Caco-2 (cell line): ENCODE measurements around the gene LIME1. TPM values are rescaled to one million over a fixed set of nuclear protein-coding genes. Genes with fewer than 3 reads are reported as not detected.

Experiments used
- BruUV-seq: library from RNA; stranded (reverse); fragments of 400-500 nt; replicated peaks from 2 replicates; lab custom pipeline; 2021; lab: Mats Ljungman, UMichigan
- CTCF ChIA-PET: fragments of 300-600 bp; sonication (Branson Sonifier 250); formaldehyde crosslinking; loops from one replicate; lab custom pipeline; 2022; ENCODE audit warnings: antibody characterized with exemption; lab: Charles Lee
- POLR2A ChIA-PET: fragments of 300-600 bp; sonication (Branson Sonifier 250); formaldehyde crosslinking; loops from one replicate; lab custom pipeline; 2022; ENCODE audit warnings: antibody characterized with exemption; lab: Charles Lee
- DNase-seq, 2 experiments: peaks; one replicate each; pipeline versions ENCODE4 v3.0.0 to v3.0.0-alpha.2; 2020 to 2022
- H3K27me3 ChIP-seq: replicated peaks from 2 replicates; pipeline ENCODE4 v1.6.0; 2011; ENCODE audit warnings: low read length; ENCODE audit not compliant: control insufficient read depth, insufficient read depth
- H3K36me3 ChIP-seq: 2 replicates; pipeline ENCODE4 v1.5.1; 2011; ENCODE audit warnings: low read length; ENCODE audit not compliant: control insufficient read depth, insufficient read depth
- H3K4me1 ChIP-seq: fragments of 250-450 bp; sonication (Bioruptor Pico); 2 replicates; pipeline ENCODE4 v1.5.1; 2020; ENCODE audit warnings: mild to moderate bottlenecking
- H3K4me3 ChIP-seq: 2 replicates; pipeline ENCODE4 v1.5.1; 2011; ENCODE audit warnings: low read depth, mild to moderate bottlenecking, control low read depth, low read length
- H3K9me3 ChIP-seq: fragments of 250-450 bp; sonication (Bioruptor Pico); 2 replicates; pipeline ENCODE4 v1.5.1; 2020; ENCODE audit warnings: mild to moderate bottlenecking, moderate library complexity
- H3K27ac Mint-ChIP-seq: one replicate; pipeline ENCODE4 v1.8.0; 2022; ENCODE audit warnings: mixed read lengths; ENCODE audit not compliant: unreplicated experiment
- H3K27me3 Mint-ChIP-seq: one replicate; pipeline ENCODE4 v1.8.0; 2022; ENCODE audit warnings: mixed read lengths; ENCODE audit not compliant: insufficient read depth, unreplicated experiment
- H3K36me3 Mint-ChIP-seq: one replicate; pipeline ENCODE4 v1.8.0; 2022; ENCODE audit warnings: mild to moderate bottlenecking, mixed read lengths; ENCODE audit not compliant: insufficient read depth, unreplicated experiment
- H3K4me1 Mint-ChIP-seq: one replicate; pipeline ENCODE4 v1.8.0; 2022; ENCODE audit warnings: low read depth, mixed read lengths; ENCODE audit not compliant: unreplicated experiment
- H3K4me3 Mint-ChIP-seq: one replicate; pipeline ENCODE4 v1.8.0; 2022; ENCODE audit warnings: mild to moderate bottlenecking, moderate library complexity, mixed read lengths; ENCODE audit not compliant: unreplicated experiment
- H3K9me3 Mint-ChIP-seq: one replicate; pipeline ENCODE4 v1.8.0; 2022; ENCODE audit warnings: mixed read lengths; ENCODE audit not compliant: unreplicated experiment
- CTCF ChIP-seq, 2 experiments: fragments of 200-600 bp in 1 of 2; IDR thresholded peaks; 1 replicate in 1 of 2; 2 replicates in 1 of 2; pipeline versions ENCODE4 v1.5.1 to v1.8.0; 2011 to 2022; ENCODE audit warnings: antibody characterized with exemption in 1 of 2, control low read depth in 1 of 2, inconsistent platforms in 1 of 2, low read depth in 1 of 2, low read length in 1 of 2, mild to moderate bottlenecking in 1 of 2, moderate library complexity in 1 of 2; ENCODE audit not compliant: insufficient read depth in 1 of 2, severe bottlenecking in 1 of 2, unreplicated experiment in 1 of 2
- intact Hi-C: fragments of 100-400 bp; cut with micrococcal nuclease; formaldehyde crosslinking; loops from one replicate; pipeline ENCODE4 v1.10.0; 2022; ENCODE audit not compliant: unreplicated experiment
- total RNA-seq: library from RNA; stranded (reverse); gene quantifications from 2 replicates; pipeline ENCODE4 v1.2.3, GENCODE V29; 2022

Gene LIME1
- total RNA-seq, 1 experiment from 2014 or later: 18.8 TPM

DNA sequence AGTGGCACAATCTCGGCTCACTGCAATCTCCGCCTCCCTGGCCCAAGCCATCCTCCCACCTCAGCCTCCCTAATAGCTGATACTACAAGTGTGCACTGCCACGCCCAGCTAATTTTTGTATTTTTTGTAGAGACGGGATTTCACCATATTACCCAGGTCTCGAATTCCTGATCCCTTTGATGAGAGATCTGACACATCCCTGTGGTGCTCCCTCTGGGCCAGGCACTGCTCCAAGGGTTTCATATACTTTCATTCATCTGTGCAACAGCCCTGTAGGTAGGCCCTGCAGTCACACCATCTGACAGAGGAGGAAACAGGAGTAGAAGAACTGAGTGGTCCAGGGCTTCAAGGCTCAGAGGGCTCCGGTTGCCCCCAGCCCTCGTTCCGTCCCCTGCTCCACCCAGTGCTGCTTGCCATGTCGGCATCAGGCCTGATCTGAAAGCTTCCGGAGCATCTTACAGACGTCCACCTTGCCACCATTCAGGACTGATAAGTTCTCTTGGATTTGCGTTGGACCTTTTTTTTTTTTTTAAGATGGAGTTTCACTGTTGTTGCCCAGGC lies 25.3 kb upstream of the LIME1 start:
- Mint-ChIP-seq H3K27me3 (no peaks in the 10 kb centered on the region), H3K9me3 (peaks cover 16% of the 10 kb centered on the region), H3K4me1 (peaks cover 16% of the 10 kb centered on the region), H3K36me3 (peaks cover 100% of the 10 kb centered on the region), H3K27ac (peak overlapping the region; percentile 53), H3K4me3 (peak overlapping the region; percentile 87)
- no peak for TF ChIP-seq CTCF (IDR thresholded peaks at IDR 0.05; ENCODE audit: insufficient read depth in 1 of 2, low read depth in 1 of 2, low read length in 1 of 2, severe bottlenecking in 1 of 2, unreplicated experiment in 1 of 2)
- intact Hi-C loops: no loop called here
- POLR2A ChIA-PET: no interaction called here
- Histone ChIP-seq H3K27me3 (no peaks in the 10 kb centered on the region), H3K36me3 (peaks cover 17% of the 10 kb centered on the region), H3K4me3 (no peak overlapping the region), H3K9me3 (peaks cover 23% of the 10 kb centered on the region), H3K4me1 (peaks cover 14% of the 10 kb centered on the region)
- no TSS peak for BruUV-seq
- CTCF ChIA-PET: interaction anchor here (0.7 to 1.2 kb wide), 3 partner anchors 25 to 521 kb away, joined by 3 to 7 read pairs (median 4); partner anchors contain the start of gene LIME1
- no peak for DNase-seq

DNA sequence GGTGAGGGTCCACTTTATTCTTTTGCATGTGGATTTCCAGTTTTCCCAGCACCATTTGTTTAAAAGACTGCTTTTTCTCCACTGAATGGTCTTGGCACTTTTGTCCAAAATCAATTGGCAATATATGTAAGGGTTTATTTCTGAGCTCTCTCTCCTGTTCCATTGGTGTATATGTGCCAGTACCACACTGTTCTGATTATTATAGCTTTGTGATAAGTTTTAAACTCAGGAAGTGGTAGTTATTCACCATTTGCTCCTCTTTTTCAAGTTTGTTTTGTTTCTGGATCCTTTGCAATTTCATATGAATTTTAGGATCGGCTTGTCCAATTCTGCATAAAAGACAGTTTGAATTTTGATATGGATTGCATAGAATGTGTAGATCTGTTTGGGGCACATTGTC lies 24.3 kb upstream of the LIME1 start:
- CTCF ChIA-PET: no interaction called here
- no TSS peak for BruUV-seq
- no peak for DNase-seq
- peaks cover 14% of the 10 kb centered on the region for H3K36me3 ChIP-seq
- H3K27me3 ChIP-seq: no peaks in the 10 kb centered on the region
- peaks cover 8% of the 10 kb centered on the region; the same call in 1 of the 2 replicates for H3K4me1 ChIP-seq
- peaks cover 8% of the 10 kb centered on the region for H3K4me1 Mint-ChIP-seq
- intact Hi-C loops: no loop called here
- H3K4me3 ChIP-seq: no peak overlapping the region
- POLR2A ChIA-PET: no interaction called here
- TF ChIP-seq CTCF (IDR thresholded peaks at IDR 0.05; ENCODE audit: insufficient read depth in 1 of 2, low read depth in 1 of 2, low read length in 1 of 2, severe bottlenecking in 1 of 2, unreplicated experiment in 1 of 2): no peak
- peaks cover 100% of the 10 kb centered on the region for H3K36me3 Mint-ChIP-seq
- peaks cover 23% of the 10 kb centered on the region for H3K9me3 ChIP-seq
- H3K27me3 Mint-ChIP-seq: no peaks in the 10 kb centered on the region
- H3K9me3 Mint-ChIP-seq: peaks cover 16% of the 10 kb centered on the region
- no peak overlapping the region for H3K27ac Mint-ChIP-seq
- H3K4me3 Mint-ChIP-seq: no peak overlapping the region

GRCh38 chr20:63714858-63715257 lies 21.6 kb upstream of the LIME1 start:
- H3K36me3 Mint-ChIP-seq: peaks cover 100% of the 10 kb centered on the region
- H3K4me3 Mint-ChIP-seq: no peak overlapping the region
- no peak for DNase-seq
- BruUV-seq: no TSS peak
- peaks cover 42% of the 10 kb centered on the region for H3K9me3 ChIP-seq
- ChIA-PET POLR2A (no interaction called here), CTCF (no interaction called here)
- H3K9me3 Mint-ChIP-seq: peaks cover 27% of the 10 kb centered on the region
- no peak overlapping the region for H3K27ac Mint-ChIP-seq
- intact Hi-C loops: no loop called here
- no peak for TF ChIP-seq CTCF (IDR thresholded peaks at IDR 0.05; ENCODE audit: insufficient read depth in 1 of 2, low read depth in 1 of 2, low read length in 1 of 2, severe bottlenecking in 1 of 2, unreplicated experiment in 1 of 2)
- no peaks in the 10 kb centered on the region for H3K4me1 Mint-ChIP-seq
- no peak overlapping the region for H3K4me3 ChIP-seq
- H3K27me3 Mint-ChIP-seq: no peaks in the 10 kb centered on the region
- H3K27me3 ChIP-seq: no peaks in the 10 kb centered on the region
- H3K36me3 ChIP-seq: peaks cover 13% of the 10 kb centered on the region
- no peaks in the 10 kb centered on the region for H3K4me1 ChIP-seq
